GM21390 (cell line): ENCODE data around the gene COX4I2.
"Not testable (repeated sequence)": the region's sequence is repeated elsewhere in the genome, so short reads cannot be mapped to it uniquely, and the experiment has no call there.

Experiments used
- ATAC-seq: cut with Tn5 transposase; IDR thresholded peaks from one replicate; pipeline ENCODE4 v1.9.1; 2021; ENCODE audit not compliant: unreplicated experiment

The COX4I2 gene

GRCh38 chr20:31648104-31648503 lies 10.4 kb downstream of the COX4I2 start:
- not testable (repeated sequence) for ATAC-seq

- no peak for ATAC-seq
These were observed 15.2 kb downstream of the COX4I2 start for GRCh38 chr20:31652917-31653396.

- ATAC-seq = no peak
These were observed 15.8 kb downstream of the COX4I2 start for GRCh38 chr20:31653561-31653960.

- no peak for ATAC-seq
These were observed 16.8 kb downstream of the COX4I2 start for GRCh38 chr20:31654534-31654933.

- no peak for ATAC-seq
These were observed 24.1 kb downstream of the COX4I2 start for GRCh38 chr20:31661625-31662371.

GRCh38 chr20:31662372-31662854 lies 24.7 kb downstream of the COX4I2 start:
- ATAC-seq = no peak

GRCh38 chr20:31663524-31663837 lies 25.8 kb downstream of the COX4I2 start:
- ATAC-seq = no peak

GRCh38 chr20:31663838-31664695 lies 26.4 kb downstream of the COX4I2 start:
- ATAC-seq = no peak

- no peak for ATAC-seq
These were observed 27.1 kb downstream of the COX4I2 start for GRCh38 chr20:31664696-31665354.

GRCh38 chr20:31665753-31666152 lies 28.0 kb downstream of the COX4I2 start:
- no peak for ATAC-seq

- no peak for ATAC-seq
These were observed 28.7 kb downstream of the COX4I2 start for GRCh38 chr20:31666258-31667042.

GRCh38 chr20:31667315-31668285 lies 29.9 kb downstream of the COX4I2 start:
- ATAC-seq = no peak

- ATAC-seq = not testable (repeated sequence)
These were observed 31.2 kb downstream of the COX4I2 start for GRCh38 chr20:31668944-31669343.

- ATAC-seq = no peak
These were observed 32.2 kb downstream of the COX4I2 start for GRCh38 chr20:31669876-31670275.

- ATAC-seq = no peak
These were observed 32.9 kb downstream of the COX4I2 start for GRCh38 chr20:31670371-31671228.

GRCh38 chr20:31671324-31671723 lies 33.6 kb downstream of the COX4I2 start:
- no peak for ATAC-seq

- ATAC-seq = no peak
These were observed 35.7 kb downstream of the COX4I2 start for GRCh38 chr20:31673435-31673834.

GRCh38 chr20:31673943-31674463 lies 36.3 kb downstream of the COX4I2 start:
- ATAC-seq = no peak
